ENCODE data around the gene TMEM98. TPM values are rescaled to one million over a fixed set of nuclear protein-coding genes. Genes with fewer than 3 reads are reported as not detected.

TMEM98 gene
- total and polyA plus RNA-seq, 9 of the 15 experiments (the other 6 are each of a cell fraction or from before 2014, with no cell fraction given) = 33.5 to 164 (median 84.7) TPM

GRCh38 chr17:32929588-32929987 lies 1.6 kb downstream of the TMEM98 start (continued):
- TF ChIP-seq CHD7 (IDR thresholded peaks at IDR 0.05; ENCODE audit: low read depth, low read length) = no peak
- 0 out of 2 replicates have a peak, but pooled peaks have one; percentile 4 for TF ChIP-seq SREBF2 (CRISPR knock-in tag; IDR thresholded peaks at IDR 0.05)
- TF ChIP-seq ELK1 (CRISPR knock-in tag; IDR thresholded peaks at IDR 0.05) = no peak
- no peak for TF ChIP-seq RBM15 (IDR thresholded peaks at IDR 0.05; ENCODE audit: insufficient read depth, low read length)
- 0 out of 2 replicates have a peak, but pooled peaks have one; percentile 16 for TF ChIP-seq KLF1 (tag; IDR thresholded peaks at IDR 0.05)

Data from K562 (cell line).